Testis (tissue), 5 donors: ENCODE data around the gene FCF1. TPM values are rescaled to one million over a fixed set of nuclear protein-coding genes. Genes with fewer than 3 reads are reported as not detected.

ENCODE experiments used
- DNase-seq: peaks from one replicate; pipeline ENCODE4 v3.0.0-alpha.2; 2019
- H3K27ac ChIP-seq, 2 donors: fragments of 200-600 bp; sonication (generic); one replicate each; pipeline ENCODE4 v1.5.1; 2019
- H3K27me3 ChIP-seq: fragments of 200-600 bp; sonication (generic); one replicate; pipeline ENCODE4 v1.5.1; 2019
- H3K36me3 ChIP-seq: fragments of 200-600 bp; sonication (generic); one replicate; pipeline ENCODE4 v1.5.1; 2017; ENCODE audit warnings: low read depth; ENCODE audit errors: missing control alignments
- H3K4me1 ChIP-seq: fragments of 200-600 bp; sonication (generic); one replicate; pipeline ENCODE4 v1.5.1; 2019
- H3K4me3 ChIP-seq, 2 donors: fragments of 200-600 bp; sonication (generic); one replicate each; pipeline ENCODE4 v1.5.1; 2017 to 2019
- H3K9me3 ChIP-seq: fragments of 200-600 bp; sonication (generic); one replicate; pipeline ENCODE4 v1.5.1; 2017
- POLR2A ChIP-seq: fragments of 450-650 bp; IDR thresholded peaks from one replicate; pipeline ENCODE4 v1.6.1; 2017; ENCODE audit warnings: antibody characterized with exemption, mild to moderate bottlenecking, moderate library complexity
- WGBS, 2 donors: methylation state at CpG; one replicate each; pipeline ENCODE4 v1.1.5; 2018; 5-methylcytosine and 5-hydroxymethylcytosine counted together
- intact Hi-C: fragments of 100-400 bp; cut with DNase I; formaldehyde crosslinking; loops from one replicate; pipeline ENCODE4 v1.15.1; 2023; ENCODE audit warnings: low total_unique reads
- long read RNA-seq, 2 donors: transcript quantifications; one replicate each; lab custom pipeline, GENCODE V29; 2026
- polyA plus RNA-seq: library from polyadenylated mRNA; stranded (reverse); fragments of 350-450 nt; fragmentation: Illumina TruSeq; extraction: RNeasy Lipid Tissue Mini Kit (QIAGEN cat#74804); gene quantifications from one replicate; pipeline ENCODE4 v1.2.3, GENCODE V29; 2014; ENCODE audit warnings: low read depth, low replicate concordance; ENCODE audit not compliant: insufficient read depth
- total RNA-seq, 2 donors: library from RNA; depleted of rRNA; stranded (reverse); fragments of >200 nt; gene quantifications; one replicate each; pipeline ENCODE4 v1.2.3, GENCODE V29; 2016
- TF ChIP-seq, protein P1 (sequence below), 3 experiments: fragments of 450-650 bp in 2 of 3; fragments of 200-600 bp in 1 of 3; sonication (generic) in 1 of 3; IDR thresholded peaks; one replicate each; pipeline ENCODE4 v1.5.1; 2016 to 2019; ENCODE audit warnings: antibody characterized with exemption in 3 of 3, mild to moderate bottlenecking in 2 of 3, moderate library complexity in 1 of 3

FCF1 gene, protein sequence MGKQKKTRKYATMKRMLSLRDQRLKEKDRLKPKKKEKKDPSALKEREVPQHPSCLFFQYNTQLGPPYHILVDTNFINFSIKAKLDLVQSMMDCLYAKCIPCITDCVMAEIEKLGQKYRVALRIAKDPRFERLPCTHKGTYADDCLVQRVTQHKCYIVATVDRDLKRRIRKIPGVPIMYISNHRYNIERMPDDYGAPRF
- total RNA-seq (10 to 100 TPM; 29.9 to 30.9 TPM), polyA plus RNA-seq (43.5 TPM)
- long read RNA-seq, donor 1, full-length matches to known transcripts = 9 of 9 reads
- long read RNA-seq, donor 1, partial matches to known transcripts = 0 of 9 reads
- long read RNA-seq, donor 1, other reads (novel, unspliced or antisense) = 0 of 9 reads
- long read RNA-seq, donor 2, full-length matches to known transcripts = 2 of 13 reads
- long read RNA-seq, donor 2, partial matches to known transcripts = 11 of 13 reads
- long read RNA-seq, donor 2, other reads (novel, unspliced or antisense) = 0 of 13 reads

DNA sequence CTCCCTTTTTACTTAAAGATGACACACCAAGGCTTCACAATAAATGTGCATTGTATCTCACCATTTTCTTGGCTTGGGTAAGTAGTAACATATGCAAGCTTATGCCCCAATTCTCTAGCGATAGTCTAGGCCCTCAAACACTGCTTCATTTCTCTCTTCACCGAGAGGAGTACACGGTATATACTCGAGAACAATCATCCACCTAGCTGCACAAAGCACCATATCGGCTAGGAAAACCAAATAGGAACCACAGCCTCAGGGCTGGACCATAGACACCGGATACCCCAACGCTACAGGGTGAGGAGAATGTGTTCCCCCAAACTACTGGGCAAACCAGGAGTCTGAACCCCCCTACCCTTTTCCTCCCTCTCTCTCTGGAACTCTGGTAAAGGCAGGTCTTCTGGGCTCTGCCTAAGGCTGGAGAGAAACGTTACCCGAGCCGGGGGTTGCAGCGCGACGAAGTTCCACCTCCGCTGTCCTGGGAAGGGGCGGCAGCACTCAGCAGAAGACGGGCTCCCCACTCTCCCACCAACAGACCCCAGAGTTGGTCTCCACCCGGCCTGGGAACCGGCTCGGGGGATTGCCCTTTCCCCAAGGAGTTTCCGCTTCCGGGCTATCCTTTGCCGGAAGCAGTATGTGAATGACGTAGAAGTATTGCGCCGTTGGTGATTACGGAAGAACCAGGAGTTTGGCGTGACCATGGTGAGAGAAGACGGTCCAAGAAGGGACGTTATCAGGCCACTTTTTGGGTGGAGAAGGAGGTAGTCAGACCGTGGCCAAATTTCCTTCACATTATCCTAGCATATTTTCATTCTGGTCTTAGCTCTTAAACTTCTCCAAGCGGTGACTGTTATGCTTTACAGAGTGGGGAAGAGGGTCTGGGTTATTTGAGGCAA is at the start of gene FCF1, which contains the start of gene AREL1:
Gene FCF1, plus strand, starts transcription at position 646 of the 896 bp plus-strand sequence. Its CDS starts 54 bp downstream, at position 700.
Gene AREL1, minus strand, starts transcription at position 582 of the 896 bp plus-strand sequence. CDS start 27,465 bp downstream, outside the sequence.
- Histone ChIP-seq H3K4me3 (peak within 1 kb of the TSS; percentile 67 to 89), H3K9me3 (no peaks in the 10 kb centered on the region), H3K27me3 (no peaks in the 10 kb centered on the region), H3K27ac (peak within 1 kb of the TSS; percentile 77 to 79), H3K36me3 (no peaks in the 10 kb centered on the region), H3K4me1 (peaks cover 18% of the 10 kb centered on the region)
- WGBS, 2 donors = 0 to 1% methylated on average over 28 to 29 of the region's 31 CpGs
- intact Hi-C loops = no loop called here
- TF ChIP-seq POLR2A = no peak
- TF ChIP-seq, protein P1, sequence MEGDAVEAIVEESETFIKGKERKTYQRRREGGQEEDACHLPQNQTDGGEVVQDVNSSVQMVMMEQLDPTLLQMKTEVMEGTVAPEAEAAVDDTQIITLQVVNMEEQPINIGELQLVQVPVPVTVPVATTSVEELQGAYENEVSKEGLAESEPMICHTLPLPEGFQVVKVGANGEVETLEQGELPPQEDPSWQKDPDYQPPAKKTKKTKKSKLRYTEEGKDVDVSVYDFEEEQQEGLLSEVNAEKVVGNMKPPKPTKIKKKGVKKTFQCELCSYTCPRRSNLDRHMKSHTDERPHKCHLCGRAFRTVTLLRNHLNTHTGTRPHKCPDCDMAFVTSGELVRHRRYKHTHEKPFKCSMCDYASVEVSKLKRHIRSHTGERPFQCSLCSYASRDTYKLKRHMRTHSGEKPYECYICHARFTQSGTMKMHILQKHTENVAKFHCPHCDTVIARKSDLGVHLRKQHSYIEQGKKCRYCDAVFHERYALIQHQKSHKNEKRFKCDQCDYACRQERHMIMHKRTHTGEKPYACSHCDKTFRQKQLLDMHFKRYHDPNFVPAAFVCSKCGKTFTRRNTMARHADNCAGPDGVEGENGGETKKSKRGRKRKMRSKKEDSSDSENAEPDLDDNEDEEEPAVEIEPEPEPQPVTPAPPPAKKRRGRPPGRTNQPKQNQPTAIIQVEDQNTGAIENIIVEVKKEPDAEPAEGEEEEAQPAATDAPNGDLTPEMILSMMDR (IDR thresholded peaks at IDR 0.05) = no peak
- peak; percentile 94 for DNase-seq

- Histone ChIP-seq H3K36me3 (no peaks in the 10 kb centered on the region), H3K9me3 (no peaks in the 10 kb centered on the region), H3K27ac (peak overlapping the region; percentile 55 to 73), H3K4me3 (no peak overlapping the region), H3K27me3 (no peaks in the 10 kb centered on the region), H3K4me1 (peaks cover 31% of the 10 kb centered on the region)
- 69 to 85% methylated on average over 7 of the region's 7 CpGs for WGBS, 2 donors
- intact Hi-C loops = no loop called here
- TF ChIP-seq, protein P1 (IDR thresholded peaks at IDR 0.05) = no peak
- TF ChIP-seq POLR2A = no peak
- peak; percentile 56 for DNase-seq
Observed at GRCh38 chr14:74663884-74664283, 49.1 kb upstream of the FCF1 start.

DNA sequence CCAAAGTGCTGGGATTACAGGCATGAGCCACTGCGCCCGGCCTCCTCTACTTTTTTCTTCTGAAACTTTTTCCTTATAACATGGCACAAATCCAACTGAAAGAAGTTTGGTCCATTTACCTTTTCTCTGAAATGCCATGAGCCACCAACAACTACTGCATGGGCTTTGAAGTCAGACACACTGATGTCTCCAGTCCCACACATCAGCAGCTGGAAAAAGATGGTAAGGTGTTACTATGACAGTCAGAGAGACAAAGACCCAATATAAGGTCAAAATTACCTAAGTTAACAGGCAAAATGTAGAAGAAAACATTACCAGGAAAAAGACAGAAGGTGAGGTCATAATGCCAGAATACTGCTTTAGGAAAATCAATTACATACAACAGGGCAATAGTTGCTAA is 48.2 kb upstream of the FCF1 start:
- Histone ChIP-seq H3K9me3 (no peaks in the 10 kb centered on the region), H3K36me3 (no peaks in the 10 kb centered on the region), H3K4me3 (no peak overlapping the region), H3K4me1 (peaks cover 31% of the 10 kb centered on the region), H3K27ac (peak overlapping the region in 1 of 2 donors; percentile 73), H3K27me3 (no peaks in the 10 kb centered on the region)
- no peak for DNase-seq
- no peak for TF ChIP-seq POLR2A
- TF ChIP-seq, protein P1 (IDR thresholded peaks at IDR 0.05) = no peak
- intact Hi-C loops = no loop called here
- WGBS, 2 donors = 93 to 100% methylated on average over 2 of the region's 2 CpGs

- no peak for TF ChIP-seq POLR2A
- TF ChIP-seq, protein P1 (IDR thresholded peaks at IDR 0.05) = no peak
- H3K27ac ChIP-seq = no peak overlapping the region
- H3K9me3 ChIP-seq = no peaks in the 10 kb centered on the region
- no peak for DNase-seq
- no peak overlapping the region for H3K4me3 ChIP-seq
- no peaks in the 10 kb centered on the region for H3K27me3 ChIP-seq
- intact Hi-C loops = no loop called here
- peaks cover 13% of the 10 kb centered on the region for H3K4me1 ChIP-seq
- H3K36me3 ChIP-seq = no peaks in the 10 kb centered on the region
- 58 to 81% methylated on average over 1 of the region's 1 CpG for WGBS, 2 donors
Observed at GRCh38 chr14:74667758-74668157, 45.2 kb upstream of the FCF1 start.
